SK-MEL-5 (cell line): ENCODE results near the gene EXOC4. TPM values are rescaled to one million over a fixed set of nuclear protein-coding genes. Genes with fewer than 3 reads are reported as not detected.

ENCODE experiments used
- DNase-seq: peaks from one replicate; pipeline ENCODE4 v3.0.0-alpha.2; 2016; ENCODE audit warnings: low read depth, low spot score
- in situ Hi-C: cut with HindIII; loops from 2 replicates; pipeline ENCODE4 v1.10.0; 2016; ENCODE audit warnings: low sequenced_read_pairs, high pct_unique_total_duplicates, low pct_unique_long_range_greater_than_20kb
- total RNA-seq: library from RNA; depleted of rRNA; stranded (reverse); fragments of >200 nt; shearing (Covaris generic); gene quantifications from 2 replicates; pipeline ENCODE4 v1.2.3, GENCODE V29; 2014

The EXOC4 gene
- total RNA-seq, 1 experiment from 2014 or later = 70.3 TPM

- in situ Hi-C loops = loop anchor here (10.0 kb wide), 1 partner anchor 575 kb away; no protein-coding TSS in a partner anchor
- DNase-seq = peak; percentile 17
Observed at GRCh38 chr7:134009314-134010110, 756.6 kb downstream of the EXOC4 start.

- no peak for DNase-seq
- in situ Hi-C loops = loop anchor here (10.0 kb wide), 1 partner anchor 578 kb away; no protein-coding TSS in a partner anchor
Observed at GRCh38 chr7:134013249-134013648, 760.4 kb downstream of the EXOC4 start.

GRCh38 chr7:134014935-134015334 lies 762.1 kb downstream of the EXOC4 start:
- DNase-seq = no peak
- in situ Hi-C loops = loop anchor here (10.0 kb wide), 1 partner anchor 580 kb away; no protein-coding TSS in a partner anchor

GRCh38 chr7:134016223-134016941 lies 763.5 kb downstream of the EXOC4 start:
- peak; percentile 78 for DNase-seq
- in situ Hi-C loops = loop anchor here (10.0 kb wide), 1 partner anchor 582 kb away; no protein-coding TSS in a partner anchor

- in situ Hi-C loops = loop anchor here (10.0 kb wide), 1 partner anchor 582 kb away; no protein-coding TSS in a partner anchor
Observed at GRCh38 chr7:134016942-134017303, 764.0 kb downstream of the EXOC4 start.

GRCh38 chr7:134018306-134018705 lies 765.4 kb downstream of the EXOC4 start:
- peak; percentile 84 for DNase-seq
- in situ Hi-C loops = loop anchor here (10.0 kb wide), 1 partner anchor 584 kb away; no protein-coding TSS in a partner anchor

More at GRCh38 chr7:134016942-134017303, 764.0 kb downstream of the EXOC4 start:
- no peak for DNase-seq

- in situ Hi-C loops = loop anchor here (10.0 kb wide), 1 partner anchor 584 kb away; no protein-coding TSS in a partner anchor
- DNase-seq = no peak
Observed at GRCh38 chr7:134019251-134019650, 766.4 kb downstream of the EXOC4 start.

- in situ Hi-C loops = no loop called here
- no peak for DNase-seq
Observed at GRCh38 chr7:134021836-134022235, 769.0 kb downstream of the EXOC4 start.

GRCh38 chr7:134022286-134022911 lies 769.5 kb downstream of the EXOC4 start:
- no peak for DNase-seq

GRCh38 chr7:134024739-134025138 lies 771.9 kb downstream of the EXOC4 start:
- DNase-seq = no peak
- in situ Hi-C loops = no loop called here

More at GRCh38 chr7:134022286-134022911, 769.5 kb downstream of the EXOC4 start:
- in situ Hi-C loops = no loop called here

- no peak for DNase-seq
- in situ Hi-C loops = no loop called here
Observed at GRCh38 chr7:134028853-134029252, 776.0 kb downstream of the EXOC4 start.

GRCh38 chr7:134029743-134030142 lies 776.9 kb downstream of the EXOC4 start:
- no peak for DNase-seq
- in situ Hi-C loops = no loop called here

GRCh38 chr7:134030460-134030865 lies 777.6 kb downstream of the EXOC4 start:
- DNase-seq = no peak
- in situ Hi-C loops = no loop called here

- in situ Hi-C loops = no loop called here
- DNase-seq = peak; percentile 40
Observed at GRCh38 chr7:134031835-134032617, 779.1 kb downstream of the EXOC4 start.

GRCh38 chr7:134034652-134035051 lies 781.8 kb downstream of the EXOC4 start:
- in situ Hi-C loops = no loop called here
- peak; percentile 14 for DNase-seq

GRCh38 chr7:134037991-134038390 lies 785.1 kb downstream of the EXOC4 start:
- DNase-seq = no peak
- in situ Hi-C loops = no loop called here

GRCh38 chr7:134040988-134041387 lies 788.1 kb downstream of the EXOC4 start:
- in situ Hi-C loops = no loop called here
- no peak for DNase-seq
